Putamen (tissue), 1 donor: ENCODE data around the gene EPHA7.

Source experiments
- DNase-seq: peaks from one replicate; pipeline ENCODE4 v3.0.0-alpha.2; 2016; ENCODE audit warnings: low spot score

EPHA7 gene

DNA sequence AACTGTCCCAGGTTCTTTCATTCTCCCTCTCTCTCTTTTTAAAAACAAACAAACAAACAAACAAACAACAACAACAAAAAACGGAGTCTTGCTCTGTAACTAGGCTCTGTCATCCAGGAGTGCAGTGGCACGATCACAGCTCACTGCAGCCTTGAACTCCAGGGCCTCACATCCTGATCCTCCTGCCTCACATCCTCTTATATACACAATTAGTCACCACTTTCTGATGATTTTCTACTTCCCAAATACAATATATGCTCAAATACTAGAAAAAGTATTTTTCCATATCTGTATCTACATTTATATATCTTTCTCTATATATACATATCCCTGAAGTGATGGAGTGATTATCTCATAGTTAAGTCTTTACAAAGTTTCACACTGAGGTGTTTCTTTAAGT is 170.7 kb downstream of the EPHA7 start:
- no peak for DNase-seq

DNA sequence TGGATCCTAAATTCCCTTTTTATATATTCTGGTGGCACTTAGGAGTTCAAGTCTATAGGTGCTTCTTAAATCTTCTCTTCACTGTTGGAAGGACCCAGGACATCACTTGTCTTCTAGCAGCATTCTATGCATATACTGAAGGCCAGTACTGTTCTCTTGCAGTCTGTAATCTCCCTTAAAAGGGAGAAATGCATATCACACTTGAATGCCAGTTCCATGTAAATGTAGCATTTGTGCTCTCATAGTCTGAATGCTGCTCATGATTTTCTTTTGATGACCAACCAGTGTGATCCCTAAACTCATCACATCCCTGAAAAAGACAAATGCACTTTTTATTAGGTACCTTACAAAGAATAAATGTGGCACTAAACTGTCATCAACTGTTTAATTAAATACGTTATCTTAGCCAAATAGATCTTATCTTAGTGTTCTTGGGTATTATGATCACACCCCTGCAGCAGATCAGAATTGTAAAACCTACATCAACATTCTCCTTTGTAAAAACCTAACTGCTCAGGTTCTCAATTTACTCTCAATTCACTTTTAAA is 176.1 kb downstream of the EPHA7 start:
- no peak for DNase-seq

DNA sequence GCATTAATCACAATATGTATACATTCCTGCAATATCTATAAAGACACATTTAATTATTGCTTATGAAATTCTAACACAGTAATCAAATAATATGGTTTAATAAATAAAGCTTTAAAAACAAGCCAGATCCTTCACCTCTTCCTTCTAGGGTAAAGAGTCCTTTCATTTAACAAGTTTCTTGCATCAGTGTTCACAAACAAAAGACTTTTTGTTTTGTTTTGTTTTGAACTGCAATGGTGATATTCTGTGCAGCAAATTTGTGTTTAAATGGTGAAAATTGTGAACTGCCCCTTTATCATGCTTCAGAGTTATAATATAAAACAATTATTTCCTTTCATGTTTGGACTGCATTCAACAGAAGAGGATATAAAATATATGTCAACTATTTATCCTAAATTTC is 177.3 kb downstream of the EPHA7 start:
- no peak for DNase-seq

DNA sequence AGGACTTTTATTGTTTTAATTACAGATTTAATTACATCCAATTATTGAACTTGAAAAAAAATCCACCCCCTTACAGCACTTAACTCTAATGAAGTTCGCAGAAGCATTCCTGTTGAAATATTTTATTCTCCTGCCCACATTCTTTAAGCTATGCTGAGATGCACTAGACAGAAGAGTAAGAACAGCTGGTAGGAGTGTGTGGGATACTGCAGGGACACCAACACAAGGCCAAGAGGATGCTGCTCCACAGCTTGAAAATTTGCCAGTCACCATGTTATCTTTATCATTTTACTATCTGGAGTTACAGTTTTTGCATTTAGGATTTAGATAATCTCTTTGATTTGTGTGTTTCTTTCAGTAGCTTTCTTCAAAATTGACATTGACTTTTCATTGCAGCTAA is 180.7 kb downstream of the EPHA7 start:
- peak; percentile 51 for DNase-seq

DNA sequence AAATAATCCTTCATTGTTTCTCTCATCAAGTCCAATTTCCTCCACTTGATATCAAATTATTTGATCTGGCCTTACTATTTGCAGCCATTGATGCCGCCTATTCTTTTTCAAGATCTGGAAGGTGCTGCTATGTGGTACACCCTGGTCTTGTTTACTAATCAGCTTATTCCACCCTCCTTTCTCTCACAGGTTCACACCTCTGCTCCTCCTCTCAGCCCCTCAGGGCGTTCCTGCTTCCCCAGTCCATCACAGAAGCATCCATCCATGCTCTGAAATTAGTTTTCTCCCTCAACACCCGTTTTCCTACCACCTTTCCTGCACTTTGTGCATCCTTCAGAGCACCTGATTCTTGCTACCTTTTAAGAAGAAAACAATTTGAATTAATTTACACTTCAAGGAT is 183.6 kb downstream of the EPHA7 start:
- no peak for DNase-seq

DNA sequence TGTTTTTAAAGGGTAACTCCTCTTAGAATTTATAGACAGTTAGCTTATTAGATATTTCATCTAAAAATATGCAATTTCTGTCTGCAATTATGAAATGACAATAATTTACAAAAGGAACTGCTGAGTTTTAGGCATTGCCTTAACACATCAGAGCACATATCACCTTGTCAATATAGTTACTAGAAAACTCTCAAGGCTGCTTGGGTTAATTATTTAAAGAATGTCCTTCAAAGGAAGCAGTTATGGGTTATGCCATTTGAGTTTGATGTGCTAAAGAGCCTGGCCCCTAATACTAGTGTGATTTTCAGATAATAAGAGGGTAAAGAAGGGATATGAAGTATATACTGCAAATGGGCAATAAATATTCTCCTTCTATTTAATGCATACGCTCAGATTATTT is 192.5 kb downstream of the EPHA7 start:
- no peak for DNase-seq

DNA sequence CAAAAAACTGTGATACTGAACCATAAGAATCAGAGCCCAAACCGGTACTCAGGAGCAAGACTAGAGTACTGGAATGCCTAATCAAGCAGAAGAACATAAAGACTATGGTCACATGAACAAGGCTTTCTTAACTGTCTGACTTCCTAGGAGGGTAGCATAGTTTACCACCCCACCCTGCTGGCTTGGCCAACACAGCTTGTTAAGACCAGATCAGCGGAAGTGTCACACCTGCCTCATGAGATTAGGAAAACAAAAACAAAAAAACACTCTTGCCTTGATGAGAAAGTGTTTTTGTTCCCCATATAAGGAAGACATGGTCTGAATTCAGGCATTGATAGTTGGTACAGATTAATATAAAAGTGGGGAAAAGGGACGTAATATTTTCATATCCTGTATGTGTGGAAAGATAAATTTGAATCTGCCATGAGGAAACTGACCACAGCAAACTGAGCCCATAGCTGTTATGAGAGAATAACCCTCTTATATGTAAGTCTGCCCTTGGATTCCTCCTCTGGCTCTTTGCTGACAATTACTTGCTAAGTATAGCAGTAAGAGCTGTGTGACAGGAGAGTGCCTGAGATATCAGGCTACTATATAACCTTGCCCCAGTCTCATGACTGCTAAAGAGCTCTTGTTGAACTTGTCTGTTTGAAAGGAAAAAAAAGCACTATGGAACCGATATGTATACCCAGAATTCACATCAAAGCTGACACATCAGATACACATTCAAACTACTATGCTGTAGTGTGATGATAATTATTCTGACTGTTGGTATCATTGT is 197.1 kb downstream of the EPHA7 start:
- no peak for DNase-seq

DNA sequence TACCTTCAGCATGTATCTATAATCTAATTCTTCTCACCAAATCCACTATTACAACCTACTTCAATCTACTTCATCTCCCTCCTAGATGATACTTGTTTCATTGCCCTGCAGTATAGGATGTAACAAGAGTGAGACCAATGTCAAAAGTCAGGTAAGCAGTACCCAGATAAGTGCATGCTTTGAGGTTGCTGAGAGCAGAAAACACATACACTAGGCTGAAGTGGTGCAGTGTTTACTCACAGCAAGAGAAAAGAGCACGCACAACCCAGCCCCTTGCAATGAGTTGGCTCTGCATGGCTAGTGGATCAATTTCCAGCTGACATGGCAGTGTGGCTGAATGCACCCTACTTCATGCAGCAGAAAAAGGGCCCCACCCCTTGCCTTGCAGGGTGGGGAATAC is 199.9 kb downstream of the EPHA7 start:
- no peak for DNase-seq

DNA sequence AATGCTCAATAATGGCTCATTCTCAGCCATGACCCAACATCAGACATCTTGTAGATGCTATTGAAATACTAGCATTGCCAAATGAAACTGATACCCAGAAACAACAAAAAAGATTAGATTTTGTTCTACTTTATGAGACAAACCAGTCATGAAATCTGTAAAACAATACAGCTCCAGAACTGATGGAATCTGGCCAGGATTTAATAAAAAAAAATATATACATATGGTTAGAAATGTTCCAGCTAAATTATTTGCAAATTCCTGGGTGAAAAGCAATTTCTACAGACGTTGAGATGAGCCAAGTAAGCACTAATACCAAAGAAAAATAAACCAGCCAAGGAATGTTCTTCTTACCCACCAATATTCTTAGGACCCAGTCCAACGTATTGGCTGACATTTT is 201.3 kb downstream of the EPHA7 start:
- DNase-seq = no peak

DNA sequence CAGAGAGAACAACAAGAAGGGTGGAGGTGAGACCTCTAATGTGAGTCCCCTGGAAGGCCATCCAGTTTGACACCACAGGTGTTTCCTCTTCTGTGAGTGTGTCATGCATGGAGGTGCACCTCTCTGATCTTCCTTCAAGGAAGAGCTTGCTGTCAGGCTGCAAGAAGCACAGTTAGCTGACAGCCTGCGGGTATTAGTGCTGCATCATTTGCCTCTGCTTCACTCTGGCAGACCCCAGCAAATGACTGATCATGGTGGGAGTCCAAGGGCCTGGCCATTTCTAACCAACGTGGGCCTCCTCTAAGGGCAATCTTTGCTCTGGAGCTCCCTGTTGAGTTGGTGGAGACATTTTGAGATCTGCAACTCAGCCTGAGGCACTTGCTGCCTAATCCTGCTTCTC is 206.3 kb downstream of the EPHA7 start:
- no peak for DNase-seq

DNA sequence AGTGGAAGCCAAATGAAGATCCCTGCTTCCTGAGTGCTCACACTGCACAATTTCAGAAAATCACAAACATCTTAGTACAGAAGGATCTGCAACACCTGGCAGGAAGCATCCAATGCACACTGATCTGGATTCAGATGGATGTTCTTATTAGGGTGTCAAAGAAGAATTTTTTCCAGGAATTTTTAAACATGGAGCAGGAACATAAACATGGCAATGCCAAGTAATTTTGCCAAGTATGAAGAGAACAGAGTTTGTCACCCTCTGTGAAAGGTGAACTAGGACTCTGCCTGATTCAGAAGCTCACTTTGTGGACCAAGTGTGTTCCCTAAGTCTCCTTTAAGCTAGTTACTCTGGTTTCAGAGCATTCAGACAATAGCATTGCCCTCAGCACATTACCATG is 208.5 kb downstream of the EPHA7 start:
- no peak for DNase-seq

DNA sequence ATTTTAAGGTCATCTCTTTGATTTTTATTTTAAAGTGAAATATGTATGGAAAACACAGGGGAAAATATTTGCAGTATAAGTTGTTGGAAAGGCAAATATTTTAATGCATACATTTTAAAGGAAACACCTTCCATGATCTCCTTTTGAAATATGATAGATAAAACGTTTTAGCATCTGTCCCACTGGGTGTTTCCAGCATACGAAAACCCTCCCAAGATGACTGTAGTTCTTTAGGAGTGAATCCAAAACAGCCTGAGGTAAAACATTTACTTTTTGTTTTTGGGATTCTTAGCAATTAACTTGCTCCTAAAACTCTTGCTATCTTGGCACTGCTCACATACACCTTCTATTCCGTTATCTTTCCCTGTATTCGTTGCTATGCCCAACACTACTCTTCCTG is 210.0 kb downstream of the EPHA7 start:
- no peak for DNase-seq

DNA sequence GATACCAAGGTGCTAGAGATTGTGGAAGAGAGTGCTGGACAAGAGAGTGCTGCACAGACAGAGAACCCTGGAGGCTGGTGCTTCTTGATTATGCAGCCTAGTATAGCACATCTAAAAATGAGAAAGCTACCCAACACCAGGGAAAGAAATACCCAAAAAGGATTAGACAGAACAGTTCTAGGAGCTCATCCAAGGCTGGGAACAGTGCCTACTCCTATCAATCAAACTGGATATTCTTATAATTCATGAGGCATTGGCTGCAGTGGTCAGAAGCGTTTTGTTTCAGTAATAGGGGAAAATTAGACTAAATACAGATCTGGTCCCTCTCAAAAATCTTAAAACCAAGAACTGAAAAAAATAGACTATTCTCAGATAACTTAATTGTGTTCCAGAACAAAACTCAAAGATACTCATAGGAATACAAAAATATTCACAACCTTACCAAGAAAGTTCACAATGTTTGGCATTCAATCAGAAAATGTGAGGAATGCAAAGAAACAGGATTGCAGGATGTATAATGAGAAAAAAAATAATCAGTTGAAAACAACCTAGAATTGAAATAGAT is 222.9 kb downstream of the EPHA7 start:
- no peak for DNase-seq

DNA sequence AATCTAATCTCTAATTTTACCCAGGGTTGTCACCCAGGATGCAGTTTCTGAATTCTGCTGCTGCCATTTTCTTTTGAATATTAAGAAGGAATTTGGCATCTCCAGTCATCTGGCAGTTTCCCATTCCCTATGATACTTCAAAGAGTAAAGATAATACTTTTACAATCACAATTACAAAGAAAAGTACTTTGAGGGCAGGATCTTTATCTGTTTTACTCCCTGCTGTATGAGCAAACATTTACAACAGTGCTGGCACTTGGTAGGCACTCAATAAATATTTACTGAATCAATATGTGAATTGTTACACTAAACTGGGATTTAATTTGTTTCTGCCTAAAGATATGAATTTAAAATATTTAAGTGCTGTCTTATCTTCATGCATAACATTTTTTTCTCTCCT is 224.9 kb downstream of the EPHA7 start:
- DNase-seq = no peak

DNA sequence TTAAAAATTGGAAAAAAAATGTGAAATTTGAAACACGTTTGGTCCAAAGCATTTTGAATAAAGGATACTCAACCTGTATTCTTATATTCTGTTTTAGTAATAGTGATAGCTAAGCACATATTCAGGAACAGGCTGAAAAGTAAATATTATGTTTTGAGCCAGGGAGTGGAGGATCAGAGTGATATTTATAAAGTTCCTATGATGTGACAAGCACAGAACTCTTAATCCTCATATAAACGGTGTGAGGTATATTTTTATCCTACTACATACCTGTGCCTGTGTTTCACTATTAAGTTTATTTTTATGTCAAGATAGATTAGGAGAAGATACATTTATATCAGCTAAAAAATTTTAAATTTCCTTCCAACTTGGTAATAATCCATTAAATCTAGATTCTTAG is 225.5 kb downstream of the EPHA7 start:
- no peak for DNase-seq
